RWPE2 (cell line): Measurements from ENCODE around the gene PDE7B.
A peak's percentile ranks its signal among the peaks of the same experiment; 100 is the strongest.

Experiments
- ATAC-seq: fragments of 200-7000 bp; cut with Tn5 transposase; 3 replicates; pipeline ENCODE4 v1.9.1; 2021; ENCODE audit warnings: low read depth
- DNase-seq: peaks from one replicate; pipeline ENCODE4 v3.0.0-alpha.2; 2020; ENCODE audit warnings: low spot score
- H3K27ac ChIP-seq: fragments of 450-650 bp; 2 replicates; pipeline ENCODE4 v1.5.1; 2017; ENCODE audit warnings: mild to moderate bottlenecking; ENCODE audit not compliant: poor library complexity, severe bottlenecking
- H3K27me3 ChIP-seq: fragments of 250-450 bp; sonication (Bioruptor Pico); 2 replicates; pipeline ENCODE4 v1.5.1; 2021; ENCODE audit warnings: mild to moderate bottlenecking, moderate library complexity; ENCODE audit not compliant: insufficient read depth, poor library complexity, severe bottlenecking
- H3K36me3 ChIP-seq: fragments of 250-450 bp; sonication (Bioruptor Pico); 2 replicates; pipeline ENCODE4 v1.5.1; 2020; ENCODE audit warnings: low read depth, mild to moderate bottlenecking, moderate library complexity
- H3K4me1 ChIP-seq: fragments of 250-450 bp; sonication (Bioruptor Pico); 2 replicates; pipeline ENCODE4 v1.5.1; 2021; ENCODE audit warnings: mild to moderate bottlenecking, moderate library complexity; ENCODE audit not compliant: insufficient read depth, poor library complexity, severe bottlenecking
- H3K4me3 ChIP-seq: fragments of 250-450 bp; sonication (Bioruptor Pico); 2 replicates; pipeline ENCODE4 v1.5.1; 2021; ENCODE audit warnings: mild to moderate bottlenecking, moderate library complexity; ENCODE audit not compliant: severe bottlenecking
- H3K9me3 ChIP-seq: fragments of 250-450 bp; sonication (Bioruptor Pico); 2 replicates; pipeline ENCODE4 v1.5.1; 2021; ENCODE audit warnings: mild to moderate bottlenecking, moderate library complexity; ENCODE audit not compliant: severe bottlenecking
- CTCF ChIP-seq: fragments of 450-650 bp; IDR thresholded peaks from one replicate; pipeline ENCODE4 v1.5.1; 2017; ENCODE audit warnings: mild to moderate bottlenecking, moderate library complexity; ENCODE audit not compliant: poor library complexity, severe bottlenecking

Gene PDE7B

GRCh38 chr6:136037242-136037875, 185.9 kb downstream of the PDE7B start:
- DNase-seq (no peak), ATAC-seq (0 out of 3 replicates have a peak, but pooled peaks have one; percentile 14)
- Histone ChIP-seq H3K27me3 (no peaks in the 10 kb centered on the region), H3K36me3 (no peaks in the 10 kb centered on the region), H3K4me3 (no peak overlapping the region), H3K9me3 (no peaks in the 10 kb centered on the region), H3K27ac (no peak overlapping the region), H3K4me1 (peaks cover 13% of the 10 kb centered on the region)
- TF ChIP-seq CTCF = no peak

- H3K27me3 ChIP-seq = no peaks in the 10 kb centered on the region
- ATAC-seq (0 out of 3 replicates have a peak, but pooled peaks have one; percentile 14), DNase-seq (no peak)
- no peak for TF ChIP-seq CTCF
- H3K4me3 ChIP-seq = no peak overlapping the region
- peaks cover 13% of the 10 kb centered on the region for H3K4me1 ChIP-seq
- H3K36me3 ChIP-seq = no peaks in the 10 kb centered on the region
- H3K27ac ChIP-seq = no peak overlapping the region
- no peaks in the 10 kb centered on the region for H3K9me3 ChIP-seq
Measured at GRCh38 chr6:136037876-136038460, 186.5 kb downstream of the PDE7B start.

GRCh38 chr6:136038531-136038930, 187.0 kb downstream of the PDE7B start:
- Histone ChIP-seq H3K36me3 (no peaks in the 10 kb centered on the region), H3K27ac (no peak overlapping the region), H3K4me1 (peaks cover 13% of the 10 kb centered on the region), H3K9me3 (no peaks in the 10 kb centered on the region), H3K27me3 (no peaks in the 10 kb centered on the region), H3K4me3 (no peak overlapping the region)
- DNase-seq = no peak
- TF ChIP-seq CTCF = no peak
- no peak for ATAC-seq

GRCh38 chr6:136039185-136039584, 187.7 kb downstream of the PDE7B start:
- H3K36me3 ChIP-seq = no peaks in the 10 kb centered on the region
- DNase-seq (no peak), ATAC-seq (no peak)
- H3K27ac ChIP-seq = no peak overlapping the region
- H3K4me1 ChIP-seq = peaks cover 13% of the 10 kb centered on the region
- no peaks in the 10 kb centered on the region for H3K9me3 ChIP-seq
- H3K27me3 ChIP-seq = no peaks in the 10 kb centered on the region
- TF ChIP-seq CTCF = no peak
- no peak overlapping the region for H3K4me3 ChIP-seq

GRCh38 chr6:136050475-136050874, 199.0 kb downstream of the PDE7B start:
- Histone ChIP-seq H3K4me1 (no peaks in the 10 kb centered on the region), H3K9me3 (no peaks in the 10 kb centered on the region), H3K27me3 (no peaks in the 10 kb centered on the region), H3K4me3 (no peak overlapping the region), H3K36me3 (no peaks in the 10 kb centered on the region), H3K27ac (no peak overlapping the region)
- ATAC-seq (no peak), DNase-seq (no peak)
- TF ChIP-seq CTCF = no peak
